ENCODE data around the gene RIBC1. TPM values are rescaled to one million over a fixed set of nuclear protein-coding genes. Genes with fewer than 3 reads are reported as not detected.

RIBC1 gene
- total RNA-seq, 4 donors from 2014 or later, result 0.57 to 1.2 (median 1.1) TPM; not detected in 1

DNA sequence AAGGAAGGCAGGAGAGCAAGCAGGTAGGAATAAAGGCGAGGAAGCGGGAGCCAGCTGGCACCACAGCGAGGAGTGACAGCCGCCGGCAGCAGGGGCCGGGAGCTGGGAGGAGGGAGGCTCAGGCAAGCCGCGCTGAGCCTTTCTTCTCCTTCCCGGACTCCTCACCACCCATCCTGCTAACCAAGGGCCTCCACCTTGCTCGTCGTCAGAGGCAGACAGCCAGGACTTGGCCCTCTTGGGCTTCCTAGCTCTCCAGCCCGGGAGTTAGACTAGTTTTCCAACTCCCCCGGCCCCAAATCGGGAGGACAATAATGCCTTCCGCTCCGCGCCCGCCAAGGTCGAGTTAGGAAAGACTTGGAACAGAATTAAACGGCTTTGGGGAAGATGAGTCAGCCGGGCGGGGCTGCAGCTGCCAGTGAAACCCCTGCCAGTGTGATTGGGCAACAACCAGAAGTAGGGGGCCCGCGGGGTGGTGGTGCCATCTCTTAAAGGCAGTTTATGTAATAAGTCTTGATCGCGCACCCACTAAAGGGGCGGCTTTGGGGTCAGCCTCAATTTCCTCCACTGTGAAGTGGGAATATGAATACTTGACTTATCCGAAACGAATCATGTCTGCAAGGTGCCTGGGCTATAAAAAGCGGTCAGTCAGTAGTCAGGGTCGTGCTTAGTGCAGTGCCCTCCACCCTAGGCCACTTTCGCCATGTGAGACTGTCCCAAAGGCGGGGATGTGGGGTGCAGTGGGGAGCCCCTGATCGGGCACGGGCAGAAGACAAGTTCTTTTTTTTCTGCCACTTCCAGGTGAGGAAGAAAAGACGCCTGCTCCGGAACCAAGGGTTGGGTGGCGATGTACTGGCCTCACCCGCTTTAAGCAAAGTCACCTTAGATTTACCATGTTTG lies 18.2 kb downstream of the RIBC1 start:
- intact Hi-C loops (cut with DNase I), result no loop called here
- Histone ChIP-seq H3K27ac (peak overlapping the region; percentile 86 to 91 (median 89)), H3K4me1 (peaks cover 5 to 35% (median 13%) of the 10 kb centered on the region in 3 donors), H3K36me3 (no peaks in the 10 kb centered on the region), H3K4me3 (peak overlapping the region; percentile 26 to 60 (median 42)), H3K9me3 (no peaks in the 10 kb centered on the region), H3K27me3 (peaks cover 0 to 2% (median 0%) of the 10 kb centered on the region in 4 donors)
- 14% methylated on average over 10 to 20 of the region's 39 CpGs for WGBS, 2 donors
- DNase-seq, result peak; percentile 6
- peak in 1 of 4 donors; percentile 33 for TF ChIP-seq POLR2A (IDR thresholded peaks at IDR 0.05)
- TF ChIP-seq, protein P1, sequence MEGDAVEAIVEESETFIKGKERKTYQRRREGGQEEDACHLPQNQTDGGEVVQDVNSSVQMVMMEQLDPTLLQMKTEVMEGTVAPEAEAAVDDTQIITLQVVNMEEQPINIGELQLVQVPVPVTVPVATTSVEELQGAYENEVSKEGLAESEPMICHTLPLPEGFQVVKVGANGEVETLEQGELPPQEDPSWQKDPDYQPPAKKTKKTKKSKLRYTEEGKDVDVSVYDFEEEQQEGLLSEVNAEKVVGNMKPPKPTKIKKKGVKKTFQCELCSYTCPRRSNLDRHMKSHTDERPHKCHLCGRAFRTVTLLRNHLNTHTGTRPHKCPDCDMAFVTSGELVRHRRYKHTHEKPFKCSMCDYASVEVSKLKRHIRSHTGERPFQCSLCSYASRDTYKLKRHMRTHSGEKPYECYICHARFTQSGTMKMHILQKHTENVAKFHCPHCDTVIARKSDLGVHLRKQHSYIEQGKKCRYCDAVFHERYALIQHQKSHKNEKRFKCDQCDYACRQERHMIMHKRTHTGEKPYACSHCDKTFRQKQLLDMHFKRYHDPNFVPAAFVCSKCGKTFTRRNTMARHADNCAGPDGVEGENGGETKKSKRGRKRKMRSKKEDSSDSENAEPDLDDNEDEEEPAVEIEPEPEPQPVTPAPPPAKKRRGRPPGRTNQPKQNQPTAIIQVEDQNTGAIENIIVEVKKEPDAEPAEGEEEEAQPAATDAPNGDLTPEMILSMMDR (IDR thresholded peaks at IDR 0.05), result no peak

DNA sequence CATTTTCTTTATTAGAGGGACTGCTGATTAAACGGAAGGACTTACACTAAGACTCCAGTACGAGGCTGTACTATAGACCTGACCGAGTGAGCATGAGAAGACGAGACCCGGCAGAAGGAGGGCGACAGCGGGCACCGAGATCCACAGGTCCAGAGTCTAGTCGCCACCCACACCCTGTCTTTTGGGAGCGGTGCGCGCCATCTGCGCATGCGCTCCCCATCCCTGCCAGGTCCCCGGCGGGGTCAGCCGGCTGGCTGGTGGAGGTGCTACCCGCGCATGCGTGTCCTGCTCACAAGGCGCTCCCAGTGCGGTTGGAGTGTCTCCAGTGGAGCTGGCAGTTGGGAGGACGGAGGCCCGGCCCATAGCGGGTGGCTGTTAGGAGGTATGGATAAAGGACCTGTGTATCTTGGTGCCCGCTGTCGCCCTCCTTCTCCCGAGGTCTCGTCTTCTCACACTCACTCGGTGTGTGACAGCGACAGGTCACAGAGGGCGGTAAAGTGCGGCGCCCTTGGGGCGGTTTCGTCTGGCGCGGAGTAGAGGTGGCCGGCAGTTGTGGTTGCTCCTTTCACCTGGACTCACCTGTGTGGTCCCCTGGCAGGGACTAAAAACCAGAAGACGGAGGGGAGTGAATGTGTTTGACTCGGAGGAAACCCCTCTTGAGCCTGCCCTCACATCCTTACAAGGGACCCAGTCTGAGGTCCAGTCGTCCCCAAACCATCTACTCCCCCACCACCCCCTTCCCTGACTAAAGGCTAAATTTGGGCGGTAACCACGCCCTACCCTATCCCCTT lies 19.1 kb downstream of the RIBC1 start:
- peak; percentile 10 for DNase-seq
- H3K4me3 ChIP-seq, result peak overlapping the region; percentile 26 to 60 (median 42)

DNA sequence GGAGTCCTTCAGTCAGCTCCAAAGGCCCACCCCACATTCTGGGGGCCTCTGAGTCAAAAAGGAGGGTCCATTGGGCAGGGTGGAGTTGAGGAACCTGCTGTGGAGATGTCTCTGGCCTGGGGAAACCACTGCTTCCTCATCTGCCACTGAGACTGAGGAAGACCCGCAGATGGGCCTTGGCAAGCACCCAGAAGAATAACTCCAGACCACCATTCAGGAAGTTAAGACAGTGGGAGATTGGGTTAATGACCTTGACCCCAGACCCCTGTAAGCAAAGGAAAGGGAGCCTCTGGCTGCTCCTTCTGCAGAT lies 19.6 kb downstream of the RIBC1 start:
- Histone ChIP-seq H3K27ac (peak overlapping the region; percentile 86 to 91 (median 89)), H3K4me3 (peak overlapping the region in 3 of 4 donors; percentile 42 to 60 (median 42)), H3K27me3 (peaks cover 0 to 2% (median 0%) of the 10 kb centered on the region in 4 donors), H3K36me3 (no peaks in the 10 kb centered on the region), H3K9me3 (no peaks in the 10 kb centered on the region), H3K4me1 (peaks cover 5 to 29% (median 13%) of the 10 kb centered on the region in 3 donors)
- no peak for TF ChIP-seq POLR2A (IDR thresholded peaks at IDR 0.05)
- TF ChIP-seq, protein P1 (IDR thresholded peaks at IDR 0.05), result no peak
- DNase-seq, result no peak
- intact Hi-C loops (cut with DNase I), result no loop called here
- WGBS, 2 donors, result 40% methylated on average over 1 of the region's 1 CpG; no CpG with 5 or more reads in 1 of the 2 donors

More for the DNA sequence above, 19.1 kb downstream of the RIBC1 start:
- Histone ChIP-seq H3K9me3 (no peaks in the 10 kb centered on the region), H3K4me1 (peaks cover 5 to 29% (median 13%) of the 10 kb centered on the region in 3 donors), H3K27me3 (peaks cover 0 to 2% (median 0%) of the 10 kb centered on the region in 4 donors), H3K27ac (peak overlapping the region; percentile 86 to 91 (median 89)), H3K36me3 (no peaks in the 10 kb centered on the region)
- intact Hi-C loops (cut with DNase I), result no loop called here
- 0 to 26% methylated on average over 5 to 20 of the region's 44 CpGs for WGBS, 2 donors
- TF ChIP-seq POLR2A (IDR thresholded peaks at IDR 0.05), result peak in 1 of 4 donors; percentile 15
- TF ChIP-seq, protein P1 (IDR thresholded peaks at IDR 0.05), result peak in 1 of 6 experiments; percentile 5

DNA sequence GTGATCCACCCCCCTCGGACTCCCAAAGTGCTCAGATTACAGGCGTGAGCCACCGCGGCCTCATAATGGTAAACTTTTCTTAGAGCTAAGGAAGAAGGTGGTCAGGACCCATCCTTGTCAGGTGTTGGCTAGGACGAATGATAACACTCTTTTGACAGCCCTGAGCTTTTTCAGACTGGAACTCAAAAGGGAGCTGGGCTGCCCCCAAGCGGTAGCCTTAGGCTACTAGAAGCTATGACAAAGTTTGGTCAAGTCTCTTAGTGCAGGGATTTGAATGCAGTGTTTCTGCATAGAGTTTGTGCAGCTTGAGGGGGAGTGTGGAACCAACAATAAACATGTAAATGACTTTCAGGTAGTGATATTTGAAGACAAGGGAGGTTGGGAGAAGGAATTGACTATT lies 23.3 kb downstream of the RIBC1 start:
- intact Hi-C loops (cut with DNase I), result no loop called here
- Histone ChIP-seq H3K4me1 (peaks cover 3 to 14% (median 7%) of the 10 kb centered on the region in 3 donors), H3K27me3 (no peaks in the 10 kb centered on the region), H3K4me3 (no peak overlapping the region), H3K9me3 (no peaks in the 10 kb centered on the region), H3K36me3 (no peaks in the 10 kb centered on the region), H3K27ac (no peak overlapping the region)
- WGBS, 2 donors, result 24% methylated on average over 5 of the region's 6 CpGs; no CpG with 5 or more reads in 1 of the 2 donors
- DNase-seq, result no peak
- no peak for TF ChIP-seq POLR2A (IDR thresholded peaks at IDR 0.05)
- TF ChIP-seq, protein P1 (IDR thresholded peaks at IDR 0.05), result peak in 5 of 6 experiments; percentile 13 to 50 (median 24)

Measured in esophagus squamous epithelium (tissue), 5 donors.